Middle frontal gyrus (tissue), 1 donor: ENCODE measurements around the gene GRK6.
"Not testable (repeated sequence)": the region's sequence is repeated elsewhere in the genome, so short reads cannot be mapped to it uniquely, and the experiment has no call there.

Experiments
- DNase-seq: peaks from one replicate; pipeline ENCODE4 v3.0.0-alpha.2; 2015; ENCODE audit warnings: low spot score; ENCODE audit errors: extremely low spot score

The GRK6 gene

DNA sequence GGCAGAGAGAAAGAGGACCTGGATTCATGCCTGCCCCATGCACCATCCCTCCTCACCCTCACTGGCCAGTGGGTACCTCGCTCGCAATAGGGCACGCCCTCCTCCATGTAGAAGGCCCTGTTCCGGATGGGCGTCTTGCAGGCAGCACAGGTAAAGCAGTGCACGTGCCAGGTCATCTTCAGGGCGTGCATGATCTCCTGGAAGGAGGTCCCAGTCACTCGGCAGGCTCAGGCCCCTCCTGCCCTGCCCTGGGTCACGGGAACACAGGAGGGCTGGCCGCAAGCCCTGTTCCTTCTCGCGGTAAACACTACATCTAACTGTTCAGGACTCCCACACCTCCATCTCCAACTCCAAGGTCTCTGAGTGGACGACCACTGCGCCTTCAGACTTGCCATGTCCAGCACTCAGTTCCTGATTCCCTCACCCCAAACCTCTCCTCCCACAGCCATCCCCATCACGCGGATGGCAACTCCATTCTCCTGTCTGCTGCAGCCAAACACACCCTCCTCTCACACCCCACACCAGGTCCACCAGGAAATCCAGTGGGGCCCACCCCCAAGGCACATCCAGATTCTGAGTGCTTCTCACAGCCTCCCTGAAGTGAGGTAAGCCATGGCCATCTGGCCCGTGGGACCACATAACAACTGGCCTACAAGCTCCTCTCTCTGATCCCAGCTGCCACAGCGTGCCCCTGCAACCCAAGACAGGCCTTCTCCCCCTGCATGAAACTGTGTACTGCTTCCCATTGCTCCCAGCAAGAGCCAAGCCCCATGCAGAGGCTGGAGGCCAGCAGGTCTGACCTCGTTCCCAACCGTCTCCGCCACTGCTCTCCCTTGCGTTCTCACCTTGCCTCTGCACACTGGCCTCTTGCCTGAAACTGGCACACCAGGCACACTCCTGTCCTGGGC, 57.8 kb downstream of the GRK6 start:
- DNase-seq: no peak

DNA sequence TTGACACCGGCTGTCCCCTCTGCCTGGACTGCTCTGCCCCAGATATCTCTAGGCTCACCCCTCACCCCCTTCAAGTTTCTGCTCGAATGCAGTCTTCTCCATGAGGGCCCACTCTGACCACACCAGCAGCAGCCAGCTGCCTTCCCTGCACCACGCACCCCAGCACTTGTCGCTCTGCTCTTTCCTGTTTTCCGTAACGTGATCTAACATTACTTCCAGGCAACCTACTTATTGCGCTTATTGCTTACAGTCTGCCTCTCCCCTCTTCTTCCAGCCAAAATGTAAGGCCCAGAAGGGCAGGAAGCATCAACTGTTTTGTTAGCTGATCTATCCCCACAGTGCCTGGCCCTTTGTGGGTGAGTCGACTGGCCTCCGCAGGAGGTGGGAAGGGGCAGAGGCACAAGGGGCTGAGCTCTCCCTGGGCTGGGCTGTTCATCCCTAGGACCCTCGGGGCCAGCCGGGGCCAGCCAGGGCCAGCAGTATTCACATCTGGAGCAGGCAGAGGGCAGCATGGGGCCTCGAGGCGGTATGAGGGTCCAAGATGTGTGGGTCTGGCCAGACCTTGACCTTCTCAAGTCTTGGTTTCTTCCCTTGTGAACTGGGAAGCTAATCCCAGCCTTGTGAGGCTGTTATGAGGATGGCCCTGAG, 58.5 kb downstream of the GRK6 start:
- no peak for DNase-seq

DNA sequence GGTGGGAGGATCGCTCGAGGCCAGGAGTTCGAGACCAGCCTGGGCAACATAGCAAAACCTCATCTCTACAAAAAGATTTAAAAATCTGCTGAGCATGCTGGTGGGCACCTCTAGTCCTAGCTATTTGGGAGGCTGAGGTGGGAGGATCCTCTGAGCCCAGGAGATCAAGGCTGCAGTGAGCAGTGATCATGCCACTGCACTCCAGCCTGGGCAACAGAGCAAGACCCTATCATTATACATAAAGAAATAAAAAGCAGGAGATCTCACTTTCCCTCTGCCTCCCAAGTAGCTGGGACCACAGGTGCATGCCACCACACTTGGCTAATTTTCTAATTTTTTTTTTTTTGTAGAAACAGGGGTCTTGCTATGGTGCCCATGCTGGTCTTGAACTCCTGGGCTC, 59.3 kb downstream of the GRK6 start:
- not testable (repeated sequence) for DNase-seq

DNA sequence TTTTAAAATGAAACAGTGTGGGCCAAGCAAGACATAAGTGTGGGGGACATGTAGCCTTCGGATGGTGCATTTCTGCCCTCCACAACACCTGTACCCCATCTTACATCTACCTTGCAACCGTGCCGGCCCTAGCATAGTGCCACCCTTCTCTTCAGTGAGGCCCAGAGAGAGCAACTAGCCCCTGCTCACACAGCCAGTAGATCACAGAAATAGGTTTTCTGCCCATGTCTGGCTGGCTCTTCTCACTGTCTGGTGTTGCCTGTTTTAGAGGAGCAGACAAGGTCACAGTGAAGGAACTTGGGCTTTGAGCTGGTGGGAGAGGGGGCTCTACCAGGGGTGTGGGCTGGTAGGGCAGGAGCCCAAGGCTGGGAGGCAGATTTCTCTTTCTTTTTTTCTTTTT, 59.8 kb downstream of the GRK6 start:
- DNase-seq: no peak

DNA sequence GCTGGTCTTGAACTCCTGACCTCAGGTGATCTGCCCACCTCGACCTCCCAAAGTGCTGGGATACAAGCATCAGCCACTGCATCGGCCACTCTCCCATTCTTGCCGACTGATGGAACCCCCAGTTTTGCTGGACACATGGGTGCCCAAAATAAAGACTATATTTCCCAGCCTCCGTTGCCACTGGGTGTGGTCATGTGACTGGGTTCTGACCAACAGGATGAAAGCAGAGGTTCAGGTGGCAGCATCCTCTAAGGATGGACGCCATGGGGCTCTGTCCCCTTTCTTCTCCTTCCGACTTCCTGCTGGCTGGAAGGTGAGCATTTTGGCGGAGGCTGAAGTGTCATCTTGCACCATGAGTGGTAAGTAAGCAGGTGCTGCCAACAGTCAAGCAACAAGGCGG, 60.7 kb downstream of the GRK6 start:
- no peak for DNase-seq

DNA sequence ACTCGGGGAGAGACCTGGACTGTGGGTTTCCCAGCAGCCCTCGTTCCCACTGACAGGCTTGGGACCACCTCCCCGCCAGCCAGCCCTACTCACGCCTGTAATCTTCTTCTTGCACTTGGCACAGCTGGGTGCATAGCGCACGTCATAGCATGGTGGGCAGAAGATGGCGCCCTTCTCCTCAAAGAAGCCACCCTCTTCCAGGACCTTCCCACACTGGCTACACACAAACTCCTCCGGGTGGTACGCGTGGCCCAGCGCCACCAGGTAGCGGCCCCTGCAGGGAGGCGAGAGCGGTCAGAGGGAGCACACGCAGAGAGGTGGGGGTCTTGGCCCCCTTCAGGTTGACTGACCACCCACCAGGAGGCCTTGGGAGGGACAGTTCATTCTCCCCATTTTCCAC, 61.5 kb downstream of the GRK6 start:
- DNase-seq: no peak

DNA sequence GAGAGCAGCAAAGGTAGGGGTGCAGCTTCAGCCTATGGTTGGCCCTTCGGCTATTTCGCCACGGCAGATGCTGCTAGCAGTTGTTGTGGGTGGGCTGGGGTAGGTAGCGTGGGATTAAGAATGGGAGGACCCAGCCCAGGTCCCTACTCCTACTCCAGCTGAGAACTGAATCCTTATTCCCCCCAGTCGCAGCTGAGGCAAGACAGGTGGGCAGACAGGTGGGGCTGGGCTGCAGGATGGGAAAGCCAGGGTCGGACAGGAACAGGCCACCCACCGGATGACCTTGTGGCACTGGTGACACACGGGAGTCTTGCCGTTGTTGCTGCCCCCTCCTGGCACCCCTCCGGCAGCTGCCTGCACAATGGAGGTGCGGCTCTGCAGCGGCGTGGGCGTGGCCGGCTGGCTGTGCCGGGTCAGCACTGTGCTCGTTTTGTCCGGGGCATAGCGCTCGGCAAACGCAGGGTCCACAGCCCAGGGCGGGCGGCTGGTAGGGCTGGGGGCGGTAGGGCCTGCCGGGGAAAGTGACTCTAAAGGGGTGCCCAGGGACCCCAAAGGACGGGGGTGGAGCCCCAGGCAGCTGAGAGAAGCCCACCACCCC, 62.7 kb downstream of the GRK6 start:
- DNase-seq: no peak

DNA sequence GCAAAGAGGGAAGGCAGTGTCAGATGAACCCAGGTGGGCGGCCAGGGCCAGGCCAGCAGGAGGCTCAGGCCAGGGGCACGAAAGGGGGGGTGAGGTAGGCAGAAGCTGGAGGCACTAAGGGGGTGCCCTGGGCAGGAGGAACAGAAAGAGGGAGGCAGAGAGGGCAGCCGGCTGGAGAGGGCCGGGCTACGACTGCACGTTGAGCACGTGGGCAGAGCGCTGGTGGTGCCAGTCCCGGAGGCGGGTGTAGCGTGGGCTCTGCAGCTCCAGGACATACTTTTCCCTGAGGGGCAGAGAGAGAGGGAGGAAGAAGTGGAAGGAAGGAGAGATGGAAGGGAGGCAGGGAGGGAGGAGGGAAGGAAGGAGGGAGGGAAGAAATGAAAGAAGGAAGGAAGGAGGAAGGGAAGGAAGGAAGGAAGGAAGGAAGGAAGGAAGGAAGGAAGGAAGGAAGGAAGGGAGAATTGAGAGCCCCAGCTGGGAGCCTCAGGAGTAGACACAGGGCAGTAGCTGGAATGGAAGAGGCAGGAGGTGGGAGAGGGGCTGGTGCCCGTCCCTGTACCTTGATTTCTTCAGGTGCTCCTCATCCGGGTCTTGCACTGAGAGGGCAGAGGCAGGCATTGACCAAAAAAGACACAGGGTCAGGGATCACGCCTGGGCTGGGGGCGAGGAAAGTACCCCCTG, 64.0 kb downstream of the GRK6 start:
- no peak for DNase-seq

DNA sequence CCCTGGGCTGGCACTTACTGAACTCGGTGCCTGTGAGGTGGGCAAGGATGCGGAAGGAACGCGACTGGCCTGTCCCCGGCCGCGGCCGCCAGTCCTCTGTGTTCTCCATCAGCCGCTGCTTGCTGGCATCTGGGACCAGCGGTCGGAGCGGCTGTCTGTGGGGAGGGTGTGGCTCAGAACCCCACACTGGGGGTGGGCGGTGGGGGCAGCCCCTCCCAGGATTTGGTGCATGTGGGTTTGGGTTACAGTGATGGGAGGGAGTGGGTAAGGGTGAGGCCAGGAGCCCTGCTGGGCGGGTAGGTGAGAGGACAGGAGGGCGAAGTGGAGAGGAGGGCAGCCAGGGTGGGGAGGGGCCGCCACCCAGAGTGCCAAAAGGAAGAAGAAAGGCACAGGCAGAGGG, 64.5 kb downstream of the GRK6 start:
- no peak for DNase-seq

DNA sequence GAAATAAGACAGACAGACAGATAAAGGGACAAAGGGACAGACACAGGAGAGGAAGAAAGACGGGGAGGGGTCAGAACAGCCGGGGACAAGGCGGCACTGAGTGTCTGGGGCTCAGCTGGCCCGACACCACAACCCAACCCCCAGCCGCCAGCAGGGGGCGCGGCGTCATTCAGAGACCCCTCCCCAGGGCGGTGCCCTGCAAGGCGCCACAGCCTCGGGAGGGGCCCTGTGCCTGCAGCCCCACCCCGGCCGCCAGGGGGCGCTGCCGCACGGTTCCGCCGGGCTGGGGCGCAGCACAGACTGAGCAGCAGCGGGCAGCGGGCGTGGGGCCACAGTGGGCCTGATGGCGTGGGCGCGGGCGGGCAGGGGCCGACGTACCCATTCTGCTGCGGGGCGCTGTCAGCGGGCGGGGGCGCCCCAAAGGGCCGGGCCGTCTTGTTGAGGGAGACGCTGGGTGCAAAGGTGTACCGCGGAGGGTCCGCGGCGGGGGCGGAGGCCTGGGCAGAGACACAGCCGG, 65.0 kb downstream of the GRK6 start:
- DNase-seq: no peak

DNA sequence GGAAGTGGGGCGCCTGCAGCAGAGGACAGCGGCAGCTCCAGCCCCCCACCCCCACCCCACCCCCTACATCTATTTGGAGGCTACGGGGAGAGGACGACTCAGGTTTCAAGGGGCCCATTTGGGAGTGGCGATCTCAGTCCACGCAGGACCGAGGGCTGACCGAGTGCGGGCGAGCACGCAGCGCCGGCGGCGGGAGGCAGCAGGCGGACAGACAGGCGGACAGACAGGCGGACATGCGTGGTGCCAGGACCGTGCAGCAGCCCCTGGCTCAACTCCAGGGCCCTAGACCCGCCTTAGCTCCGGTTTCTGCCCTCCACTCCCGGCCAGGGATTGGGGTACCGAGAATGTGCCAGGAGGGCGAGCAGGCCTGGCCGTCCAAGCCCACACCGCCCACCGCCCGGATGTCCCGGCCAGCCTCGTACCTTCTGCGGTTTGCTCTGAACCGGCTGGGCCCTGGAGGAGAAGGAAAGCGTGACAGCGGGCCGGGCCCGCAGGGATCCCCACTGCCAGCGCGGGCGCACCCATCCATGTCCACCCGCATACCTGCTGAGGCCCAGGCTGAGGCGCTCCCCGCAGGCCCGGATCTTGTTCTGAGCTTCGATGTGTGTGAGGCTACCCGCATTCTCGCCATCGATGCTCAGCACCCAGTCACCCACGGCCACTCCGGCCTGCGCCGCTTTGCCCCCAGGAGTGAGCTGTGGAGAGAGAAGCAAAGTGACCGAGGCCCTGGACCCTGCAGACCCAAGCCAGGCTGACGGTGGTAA, 65.7 kb downstream of the GRK6 start:
- no peak for DNase-seq
